Renal pelvis (tissue), 12 donors: ENCODE data around the gene SKAP2. TPM values are rescaled to one million over a fixed set of nuclear protein-coding genes. Genes with fewer than 3 reads are reported as not detected.

Experiments
- DNase-seq: peaks from one replicate; pipeline ENCODE4 v3.0.0-alpha.2; 2013
- long read RNA-seq, 16 experiments: transcript quantifications; one replicate each; lab custom pipeline, GENCODE V29; 2026
- polyA plus RNA-seq, 3 donors: library from polyadenylated mRNA; unstranded; fragments of 120-200 nt; gene quantifications; one replicate each; pipeline ENCODE4 v1.2.1, GENCODE V29; 2013; ENCODE audit not compliant: insufficient read length in 3 of 3

The SKAP2 gene
- polyA plus RNA-seq: 10 to 100 TPM; 19.1 to 23.1 (median 20.6) TPM
- long read RNA-seq, donor 1, partial matches to known transcripts: 5 of 8 reads
- long read RNA-seq, donor 1, other reads (novel, unspliced or antisense): 0 of 8 reads
- long read RNA-seq, donor 2, transcript SKAP2-201 (13 exons, 3,998 nt): major isoform, 8 of 19 reads
- long read RNA-seq, donor 2, partial matches to known transcripts: 11 of 19 reads
- long read RNA-seq, donor 2, other reads (novel, unspliced or antisense): 0 of 19 reads
- long read RNA-seq, donor 3, transcript SKAP2-201 (13 exons, 3,998 nt): major isoform, 8 of 8 reads
- long read RNA-seq, donor 3, partial matches to known transcripts: 0 of 8 reads
- long read RNA-seq, donor 3, other reads (novel, unspliced or antisense): 0 of 8 reads
- long read RNA-seq, donor 4, partial matches to known transcripts: 0 of 3 reads
- long read RNA-seq, donor 4, other reads (novel, unspliced or antisense): 0 of 3 reads
- long read RNA-seq, donor 5, partial matches to known transcripts: 0 of 2 reads
- long read RNA-seq, donor 5, other reads (novel, unspliced or antisense): 0 of 2 reads
- long read RNA-seq, donor 6, transcript SKAP2-201 (13 exons, 3,998 nt): major isoform, 6 of 6 reads
- long read RNA-seq, donor 6, partial matches to known transcripts: 0 of 6 reads
- long read RNA-seq, donor 6, other reads (novel, unspliced or antisense): 0 of 6 reads
- long read RNA-seq, donor 7, transcript SKAP2-201 (13 exons, 3,998 nt): major isoform, 6 of 26 reads
- long read RNA-seq, donor 7, partial matches to known transcripts: 20 of 26 reads
- long read RNA-seq, donor 7, other reads (novel, unspliced or antisense): 0 of 26 reads
- long read RNA-seq, donor 8, partial matches to known transcripts: 0 of 2 reads
- long read RNA-seq, donor 8, other reads (novel, unspliced or antisense): 0 of 2 reads
- long read RNA-seq, donor 9, transcript SKAP2-201 (13 exons, 3,998 nt): major isoform, 7 of 21 reads
- long read RNA-seq, donor 9, partial matches to known transcripts: 14 of 21 reads
- long read RNA-seq, donor 9, other reads (novel, unspliced or antisense): 0 of 21 reads
- long read RNA-seq, donor 10, partial matches to known transcripts: 0 of 4 reads
- long read RNA-seq, donor 10, other reads (novel, unspliced or antisense): 0 of 4 reads
- long read RNA-seq, donor 11, partial matches to known transcripts: 0 of 2 reads
- long read RNA-seq, donor 11, other reads (novel, unspliced or antisense): 0 of 2 reads
- long read RNA-seq, donor 12, transcript SKAP2-201 (13 exons, 3,998 nt): major isoform, 8 of 14 reads
- long read RNA-seq, donor 12, partial matches to known transcripts: 6 of 14 reads
- long read RNA-seq, donor 12, other reads (novel, unspliced or antisense): 0 of 14 reads
- long read RNA-seq, donor 13, partial matches to known transcripts: 0 of 3 reads
- long read RNA-seq, donor 13, other reads (novel, unspliced or antisense): 0 of 3 reads
- long read RNA-seq, donor 14, transcript SKAP2-201 (13 exons, 3,998 nt): major isoform, 8 of 62 reads
- long read RNA-seq, donor 14, partial matches to known transcripts: 54 of 62 reads
- long read RNA-seq, donor 14, other reads (novel, unspliced or antisense): 0 of 62 reads
- long read RNA-seq, donor 15, transcript SKAP2-201 (13 exons, 3,998 nt): major isoform, 9 of 9 reads
- long read RNA-seq, donor 15, partial matches to known transcripts: 0 of 9 reads
- long read RNA-seq, donor 15, other reads (novel, unspliced or antisense): 0 of 9 reads
- long read RNA-seq, donor 16, transcript SKAP2-201 (13 exons, 3,998 nt): major isoform, 9 of 15 reads
- long read RNA-seq, donor 16, partial matches to known transcripts: 6 of 15 reads
- long read RNA-seq, donor 16, other reads (novel, unspliced or antisense): 0 of 15 reads

- peak; percentile 99 for DNase-seq
Measured at GRCh38 chr7:26864309-26865093, at the start of gene SKAP2. TSS of gene SKAP2 (minus strand) at chr7:26864590. CDS start at chr7:26864429, 161 bp downstream.

GRCh38 chr7:26912933-26913536 lies 48.6 kb upstream of the SKAP2 start:
- DNase-seq: no peak

GRCh38 chr7:26912338-26912737 lies 47.9 kb upstream of the SKAP2 start:
- no peak for DNase-seq

DNA sequence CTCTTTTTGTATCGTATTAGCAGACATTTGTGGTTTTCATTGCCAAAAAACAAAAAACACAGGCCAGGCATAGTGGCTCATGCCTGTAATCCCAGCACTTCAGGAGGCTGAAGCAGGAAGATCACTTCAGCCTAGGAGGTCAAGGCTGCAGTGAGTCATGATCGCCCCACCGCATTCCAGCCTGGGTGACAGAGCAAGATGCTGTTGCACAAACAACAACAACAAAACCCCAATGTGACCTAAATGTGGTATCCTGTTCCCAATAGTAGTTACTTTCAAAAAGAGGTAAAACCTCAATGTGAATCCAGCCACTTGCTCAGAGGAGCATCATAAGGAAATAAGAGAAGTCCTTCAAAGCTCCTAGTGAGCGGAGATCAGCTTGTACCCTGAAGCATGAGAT lies 45.8 kb upstream of the SKAP2 start:
- DNase-seq: no peak

DNA sequence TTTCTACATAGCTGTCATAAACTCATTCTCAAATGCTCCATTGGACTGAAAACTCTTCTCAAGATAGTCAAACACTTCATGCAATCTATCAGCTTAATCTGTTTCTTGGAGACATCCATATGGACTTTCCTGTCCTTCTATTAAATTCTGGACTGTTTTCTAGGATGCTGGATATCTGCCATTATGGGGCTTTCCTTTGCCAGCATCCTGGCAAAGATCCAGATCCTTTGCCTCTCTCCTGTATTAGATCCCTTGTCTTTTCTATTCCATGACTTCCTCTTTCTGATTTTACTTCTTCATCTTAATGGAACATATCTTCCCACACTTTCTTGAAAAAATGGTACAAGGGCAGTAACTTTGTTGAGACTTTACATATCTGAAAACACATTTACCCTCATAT lies 35.9 kb upstream of the SKAP2 start:
- DNase-seq: no peak

- no peak for DNase-seq
Measured at GRCh38 chr7:26899519-26899918, 35.1 kb upstream of the SKAP2 start.

GRCh38 chr7:26898891-26899290 lies 34.5 kb upstream of the SKAP2 start:
- DNase-seq: no peak

- DNase-seq: no peak
Measured at GRCh38 chr7:26897928-26898327, 33.5 kb upstream of the SKAP2 start.

DNA sequence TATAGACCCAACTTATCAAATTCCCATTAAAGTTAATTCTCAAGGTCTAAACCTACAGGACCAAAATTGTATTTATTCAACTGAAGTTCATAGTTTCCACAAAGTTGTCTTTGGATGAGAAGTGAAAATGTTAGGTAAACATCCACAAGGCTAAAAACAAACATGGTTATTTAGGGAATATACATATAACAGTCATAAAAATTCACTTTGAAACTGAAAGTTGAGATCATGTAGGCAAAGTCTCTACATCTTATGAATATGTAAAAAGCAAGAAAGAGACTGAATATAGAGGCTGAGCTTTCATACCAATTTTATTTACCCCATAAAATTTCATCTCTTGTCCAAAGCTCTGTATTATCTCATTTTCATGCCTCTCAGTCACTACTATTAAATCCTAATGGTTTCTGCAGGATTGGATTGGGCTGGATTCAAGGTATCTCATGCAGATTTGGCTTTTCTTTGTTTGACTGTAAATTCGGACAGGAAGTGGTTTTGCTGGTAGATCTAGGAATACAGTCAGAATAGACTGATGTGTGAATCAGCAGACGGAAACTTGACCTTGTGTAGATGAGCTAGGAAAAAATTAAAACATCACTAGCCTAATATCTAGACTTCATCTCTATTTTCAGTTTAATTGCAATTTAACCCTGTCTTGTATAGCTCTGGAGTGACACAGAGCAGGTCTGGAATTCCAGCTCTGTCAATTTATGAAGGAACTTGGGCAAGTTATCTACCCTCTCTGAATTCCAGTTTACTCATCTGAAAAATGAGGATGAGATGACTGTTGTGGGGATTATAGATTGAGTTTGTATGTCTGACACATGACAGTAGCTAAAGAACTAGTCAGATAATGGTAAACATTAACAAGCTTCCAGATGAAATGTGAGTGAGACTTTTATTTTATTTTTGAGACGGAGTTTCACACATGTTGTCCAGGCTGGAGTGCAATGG lies 27.3 kb upstream of the SKAP2 start:
- DNase-seq: no peak

- DNase-seq: no peak
Measured at GRCh38 chr7:26880852-26881251, 16.5 kb upstream of the SKAP2 start.

- DNase-seq: no peak
Measured at GRCh38 chr7:26879671-26880070, 15.3 kb upstream of the SKAP2 start.

DNA sequence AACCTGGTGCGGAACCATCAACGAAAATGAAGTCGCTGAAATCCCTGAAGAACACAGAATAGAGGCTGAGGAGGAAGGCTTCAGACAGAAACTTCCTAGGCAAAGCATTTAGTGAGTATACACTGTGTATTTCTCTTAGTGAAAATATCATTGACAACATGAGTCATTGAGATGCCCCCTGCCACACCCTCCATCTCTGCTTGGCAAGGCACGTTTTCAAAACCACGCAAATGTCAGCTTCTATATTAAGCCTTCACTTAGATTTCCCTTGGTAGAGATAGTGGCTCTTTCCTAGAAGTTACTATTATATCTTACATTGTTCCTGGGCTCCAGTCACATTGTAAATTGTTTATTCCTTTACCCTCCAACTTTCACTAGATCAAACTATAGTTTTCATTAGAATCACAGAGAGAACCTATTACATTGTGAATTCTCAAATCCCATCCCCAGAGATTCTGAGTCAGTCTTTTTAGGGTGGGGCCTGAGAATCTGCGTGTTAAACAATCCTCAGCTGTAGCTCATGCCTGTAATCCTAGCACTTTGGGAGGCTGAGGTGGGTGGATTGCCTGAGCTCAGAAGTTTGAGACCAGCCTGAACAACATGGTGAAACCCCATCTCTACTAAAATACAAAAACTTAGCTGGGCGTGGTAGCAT lies 4.6 kb upstream of the SKAP2 start:
- DNase-seq: no peak

DNA sequence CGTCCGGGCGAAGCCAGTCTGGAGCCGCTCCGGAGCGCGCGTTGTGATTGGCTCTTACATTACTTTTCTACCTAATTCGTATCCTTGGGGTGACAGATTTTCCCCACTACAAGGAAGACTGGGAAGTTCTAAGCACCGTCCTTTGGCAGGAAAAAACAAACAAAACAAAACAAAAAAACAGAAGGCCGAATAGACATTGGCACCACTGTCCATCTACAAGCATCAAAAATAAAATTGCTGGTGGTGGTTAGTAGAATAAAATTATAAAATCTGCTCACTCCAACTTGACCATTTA lies 651 bp upstream of the SKAP2 start:
- no peak for DNase-seq

DNA sequence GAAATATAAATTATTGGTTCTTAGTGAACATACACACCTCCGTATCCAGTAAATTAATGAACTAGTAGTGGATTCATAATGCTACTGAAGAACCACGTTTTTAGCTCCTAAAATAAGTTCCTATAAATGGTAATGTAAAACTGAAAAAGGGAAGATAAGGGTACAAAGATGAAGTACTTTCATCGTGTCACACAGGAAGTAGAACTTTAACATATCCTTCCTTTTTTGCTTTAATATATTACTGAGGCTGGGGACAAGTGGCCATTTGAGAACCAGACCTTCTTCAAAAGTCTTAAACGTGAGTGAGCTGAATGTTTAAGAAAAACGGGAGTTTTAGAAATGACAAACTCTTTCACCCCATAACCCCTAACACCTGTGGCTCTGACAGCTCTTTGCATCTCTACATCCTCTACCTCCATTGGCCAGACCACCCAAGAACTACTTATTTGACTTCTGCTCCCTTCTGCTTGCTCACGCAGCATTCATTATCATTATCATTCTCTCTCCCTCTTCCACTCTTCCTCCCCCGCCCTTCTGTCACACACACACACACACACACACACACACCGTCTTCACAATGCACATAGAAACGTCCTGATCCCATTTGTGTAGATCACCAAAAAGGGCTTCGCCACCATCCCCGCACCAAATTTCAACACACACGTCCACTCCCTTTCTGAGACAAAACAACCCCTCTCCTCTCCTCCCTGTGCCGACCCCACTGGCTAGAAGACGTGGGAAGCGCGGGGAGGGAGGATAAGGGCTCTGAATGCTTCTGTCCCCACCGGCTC lies 677 bp downstream of the SKAP2 start:
- no peak for DNase-seq

GRCh38 chr7:26862834-26863233 lies 1.6 kb downstream of the SKAP2 start:
- DNase-seq: no peak

GRCh38 chr7:26861050-26861449 lies 3.3 kb downstream of the SKAP2 start:
- DNase-seq: no peak

- no peak for DNase-seq
Measured at GRCh38 chr7:26860361-26860760, 4.0 kb downstream of the SKAP2 start.
